Nephron (organoid): ENCODE results near the gene KLHL40.

ENCODE experiments used
- H3K27ac Mint-ChIP-seq, 3 experiments: 2 replicates each; pipeline ENCODE4 v1.8.0; 2020; ENCODE audit warnings: mixed read lengths in 3 of 3, mild to moderate bottlenecking in 2 of 3, moderate library complexity in 1 of 3
- H3K27me3 Mint-ChIP-seq: 2 replicates; pipeline ENCODE4 v1.8.0; 2021; ENCODE audit warnings: low read depth, mild to moderate bottlenecking, moderate library complexity, mixed read lengths
- H3K36me3 Mint-ChIP-seq: 2 replicates; pipeline ENCODE4 v1.8.0; 2020; ENCODE audit warnings: low read depth, mixed read lengths
- H3K4me1 Mint-ChIP-seq: 2 replicates; pipeline ENCODE4 v1.8.0; 2020; ENCODE audit warnings: mixed read lengths
- H3K4me3 Mint-ChIP-seq, 3 experiments: 2 replicates each; pipeline ENCODE4 v1.8.0; 2020; ENCODE audit warnings: mild to moderate bottlenecking in 3 of 3, mixed read lengths in 3 of 3, moderate library complexity in 2 of 3
- H3K9me3 Mint-ChIP-seq: 2 replicates; pipeline ENCODE4 v1.8.0; 2020; ENCODE audit warnings: mixed read lengths
- CTCF ChIP-seq, 3 experiments: fragments of 200-600 bp; sonication (generic); IDR thresholded peaks; one replicate each; pipeline ENCODE4 v1.5.0; 2021; ENCODE audit warnings: antibody characterized with exemption in 3 of 3; ENCODE audit not compliant: unreplicated experiment in 3 of 3

Gene KLHL40

GRCh38 chr3:42678447-42678846 lies 6.9 kb upstream of the KLHL40 start:
- peaks cover 15% of the 10 kb centered on the region for H3K9me3 Mint-ChIP-seq

GRCh38 chr3:42680271-42680670 lies 5.1 kb upstream of the KLHL40 start:
- Mint-ChIP-seq H3K4me3 (no peak overlapping the region), H3K9me3 (peaks cover 15% of the 10 kb centered on the region), H3K27ac (no peak overlapping the region), H3K27me3 (peaks cover 6% of the 10 kb centered on the region), H3K4me1 (peaks cover 22% of the 10 kb centered on the region), H3K36me3 (no peaks in the 10 kb centered on the region)
- TF ChIP-seq CTCF (IDR thresholded peaks at IDR 0.05; ENCODE audit: unreplicated experiment in 3 of 3), result no peak

More at GRCh38 chr3:42678447-42678846, 6.9 kb upstream of the KLHL40 start:
- Mint-ChIP-seq H3K27ac (no peak overlapping the region), H3K4me1 (peaks cover 12% of the 10 kb centered on the region), H3K4me3 (no peak overlapping the region), H3K27me3 (peaks cover 6% of the 10 kb centered on the region), H3K36me3 (no peaks in the 10 kb centered on the region)
- no peak for TF ChIP-seq CTCF (IDR thresholded peaks at IDR 0.05; ENCODE audit: unreplicated experiment in 3 of 3)

GRCh38 chr3:42680806-42681205 lies 4.5 kb upstream of the KLHL40 start:
- Mint-ChIP-seq H3K4me1 (peaks cover 22% of the 10 kb centered on the region), H3K4me3 (no peak overlapping the region), H3K9me3 (peaks cover 15% of the 10 kb centered on the region), H3K36me3 (no peaks in the 10 kb centered on the region), H3K27me3 (peaks cover 7% of the 10 kb centered on the region), H3K27ac (no peak overlapping the region)
- no peak for TF ChIP-seq CTCF (IDR thresholded peaks at IDR 0.05; ENCODE audit: unreplicated experiment in 3 of 3)

- peaks cover 9% of the 10 kb centered on the region for H3K27me3 Mint-ChIP-seq
- TF ChIP-seq CTCF (IDR thresholded peaks at IDR 0.05; ENCODE audit: unreplicated experiment in 3 of 3), result no peak
- no peak overlapping the region for H3K4me3 Mint-ChIP-seq
- H3K36me3 Mint-ChIP-seq, result no peaks in the 10 kb centered on the region
- H3K4me1 Mint-ChIP-seq, result peaks cover 22% of the 10 kb centered on the region
- no peak overlapping the region for H3K27ac Mint-ChIP-seq
- peaks cover 11% of the 10 kb centered on the region for H3K9me3 Mint-ChIP-seq
Measured at GRCh38 chr3:42681361-42682038, 3.8 kb upstream of the KLHL40 start.

- H3K27ac Mint-ChIP-seq, result no peak overlapping the region
Measured at GRCh38 chr3:42682301-42683070, 2.9 kb upstream of the KLHL40 start.

More at GRCh38 chr3:42682301-42683070, 2.9 kb upstream of the KLHL40 start:
- peaks cover 9% of the 10 kb centered on the region for H3K27me3 Mint-ChIP-seq
- H3K4me3 Mint-ChIP-seq, result no peak overlapping the region
- no peaks in the 10 kb centered on the region for H3K36me3 Mint-ChIP-seq
- peaks cover 31% of the 10 kb centered on the region for H3K4me1 Mint-ChIP-seq
- H3K9me3 Mint-ChIP-seq, result peaks cover 6% of the 10 kb centered on the region
- TF ChIP-seq CTCF (IDR thresholded peaks at IDR 0.05; ENCODE audit: unreplicated experiment in 3 of 3), result no peak
